Uterus (tissue), 2 donors: Measurements from ENCODE around the gene NFE2L3.

ENCODE experiments used
- POLR2A ChIP-seq, 2 donors: fragments of 450-650 bp; IDR thresholded peaks; one replicate each; pipeline ENCODE4 v1.6.1; 2016; ENCODE audit warnings: antibody characterized with exemption in 2 of 2, mild to moderate bottlenecking in 1 of 2, moderate library complexity in 1 of 2
- TF ChIP-seq, protein P1 (sequence below), 4 experiments: fragments of 200-600 bp in 2 of 4; fragments of 450-650 bp in 2 of 4; sonication (generic) in 2 of 4; IDR thresholded peaks; one replicate each; pipeline ENCODE4 v1.5.1; 2016 to 2019; ENCODE audit warnings: antibody characterized with exemption in 4 of 4, mild to moderate bottlenecking in 2 of 4, moderate library complexity in 1 of 4

DNA sequence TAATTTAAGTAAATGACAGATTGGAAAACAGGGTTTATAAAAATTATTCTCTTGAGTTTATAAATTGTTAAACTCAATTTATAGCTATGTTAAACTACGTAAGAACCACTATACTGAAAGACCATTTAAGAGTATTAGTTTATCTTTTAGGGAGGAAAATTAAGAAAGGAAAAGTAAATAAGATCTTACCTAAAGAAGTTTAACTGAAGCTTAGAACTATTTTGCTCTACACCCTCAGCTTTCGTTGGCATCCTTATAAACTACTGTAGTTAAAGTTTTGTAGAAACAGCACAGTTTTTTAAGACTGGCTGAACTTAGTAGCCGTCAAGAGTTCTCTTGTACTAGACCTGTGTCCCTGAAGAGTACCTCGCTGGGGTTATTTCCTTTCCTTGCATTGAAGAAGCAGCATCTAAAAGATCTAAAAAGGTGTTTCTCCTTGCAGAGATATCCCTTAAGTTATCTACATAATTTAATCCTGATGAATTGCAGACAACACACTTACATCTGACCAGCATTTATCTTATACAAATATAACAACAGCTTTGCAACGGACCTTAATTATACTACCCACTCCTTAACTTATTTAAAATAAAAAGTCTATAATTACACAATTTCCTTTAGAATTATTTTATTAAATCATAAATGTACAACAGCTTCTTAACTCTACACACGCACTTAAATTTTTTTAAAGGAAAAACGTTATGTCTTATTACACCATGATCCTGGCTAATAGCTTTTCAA lies 39.4 kb downstream of the NFE2L3 start:
- no peak for TF ChIP-seq POLR2A (IDR thresholded peaks at IDR 0.05)
- TF ChIP-seq, protein P1, sequence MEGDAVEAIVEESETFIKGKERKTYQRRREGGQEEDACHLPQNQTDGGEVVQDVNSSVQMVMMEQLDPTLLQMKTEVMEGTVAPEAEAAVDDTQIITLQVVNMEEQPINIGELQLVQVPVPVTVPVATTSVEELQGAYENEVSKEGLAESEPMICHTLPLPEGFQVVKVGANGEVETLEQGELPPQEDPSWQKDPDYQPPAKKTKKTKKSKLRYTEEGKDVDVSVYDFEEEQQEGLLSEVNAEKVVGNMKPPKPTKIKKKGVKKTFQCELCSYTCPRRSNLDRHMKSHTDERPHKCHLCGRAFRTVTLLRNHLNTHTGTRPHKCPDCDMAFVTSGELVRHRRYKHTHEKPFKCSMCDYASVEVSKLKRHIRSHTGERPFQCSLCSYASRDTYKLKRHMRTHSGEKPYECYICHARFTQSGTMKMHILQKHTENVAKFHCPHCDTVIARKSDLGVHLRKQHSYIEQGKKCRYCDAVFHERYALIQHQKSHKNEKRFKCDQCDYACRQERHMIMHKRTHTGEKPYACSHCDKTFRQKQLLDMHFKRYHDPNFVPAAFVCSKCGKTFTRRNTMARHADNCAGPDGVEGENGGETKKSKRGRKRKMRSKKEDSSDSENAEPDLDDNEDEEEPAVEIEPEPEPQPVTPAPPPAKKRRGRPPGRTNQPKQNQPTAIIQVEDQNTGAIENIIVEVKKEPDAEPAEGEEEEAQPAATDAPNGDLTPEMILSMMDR (IDR thresholded peaks at IDR 0.05), result no peak
